Measurements from ENCODE around the gene ACAT2.
"Not testable (repeated sequence)": the region's sequence is repeated elsewhere in the genome, so short reads cannot be mapped to it uniquely, and the experiment has no call there.

The ACAT2 gene

DNA sequence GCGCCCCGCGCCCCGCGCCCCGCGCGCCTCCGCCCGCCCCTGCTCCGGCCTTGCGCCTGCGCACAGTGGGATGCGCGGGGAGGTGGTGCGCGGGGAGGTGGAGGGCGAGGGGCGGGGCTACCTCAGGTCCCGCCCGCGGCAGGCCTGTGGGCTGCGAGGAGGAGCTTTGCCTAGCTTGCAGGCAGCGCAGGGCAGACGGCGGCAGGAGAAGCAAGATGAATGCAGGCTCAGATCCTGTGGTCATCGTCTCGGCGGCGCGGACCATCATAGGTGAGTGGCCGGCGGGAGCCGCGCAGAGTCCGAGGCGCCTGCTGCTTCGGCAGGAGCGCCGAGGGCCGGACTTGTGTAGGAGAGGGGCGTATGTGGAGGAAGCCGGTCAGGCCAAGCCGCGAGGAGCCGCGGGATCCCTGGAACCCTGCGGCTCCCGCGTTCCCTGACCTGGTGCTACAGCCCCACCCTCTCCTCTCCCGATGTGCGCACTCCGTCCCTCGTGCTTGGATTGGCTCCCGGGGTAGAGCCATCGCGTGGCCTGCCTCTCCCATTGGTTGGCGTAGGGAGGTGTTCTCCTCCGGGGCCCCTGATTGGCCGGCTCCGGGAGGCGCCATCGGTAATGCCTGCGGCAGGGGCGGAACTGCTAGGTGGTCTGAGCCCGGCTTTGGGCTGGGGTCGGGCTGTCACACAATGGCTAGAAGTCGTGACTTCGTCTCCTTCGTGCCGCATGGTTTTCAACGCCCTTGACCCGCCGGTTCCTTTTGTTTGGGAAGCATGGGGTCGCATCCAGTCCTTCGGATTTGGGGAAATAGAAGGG is at the start of gene ACAT2:
Gene ACAT2, plus strand, starts transcription at position 173 of the 808 bp plus-strand sequence. Its CDS starts 43 bp downstream, at position 216.
- peak within 1 kb of the TSS; percentile 96 for H3K27ac Mint-ChIP-seq
- H3K27me3 Mint-ChIP-seq = no peaks in the 10 kb centered on the region
- DNase-seq (ENCODE audit: low spot score in 2 of 2) = peak; percentile 81 to 88
- ATAC-seq (ENCODE audit: low read depth) = peak; percentile 85
- H3K9me3 Mint-ChIP-seq = no peaks in the 10 kb centered on the region
- H3K4me1 Mint-ChIP-seq = peaks cover 24% of the 10 kb centered on the region
- peak within 1 kb of the TSS; percentile 91 for H3K4me3 Mint-ChIP-seq
- peaks cover 13% of the 10 kb centered on the region for H3K36me3 Mint-ChIP-seq

DNA sequence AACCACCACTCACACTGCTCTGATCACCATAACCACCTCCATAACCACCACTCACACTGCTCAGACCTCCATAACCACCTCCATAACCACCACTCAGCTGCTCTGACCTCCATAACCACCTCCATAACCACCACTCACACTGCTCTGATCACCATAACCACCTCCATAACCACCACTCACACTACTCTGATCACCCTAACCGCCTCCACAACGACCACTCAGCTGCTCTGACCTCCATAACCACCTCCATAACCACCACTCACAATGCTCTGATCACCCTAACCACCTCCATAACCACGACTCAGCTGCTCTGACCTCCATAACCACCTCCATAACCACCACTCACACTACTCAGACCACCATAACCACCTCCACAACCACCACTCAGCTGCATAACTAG is 49.5 kb upstream of the ACAT2 start:
- not testable (repeated sequence) for ATAC-seq (ENCODE audit: low read depth); H3K9me3 Mint-ChIP-seq; H3K4me1 Mint-ChIP-seq; H3K27me3 Mint-ChIP-seq; H3K4me3 Mint-ChIP-seq; H3K27ac Mint-ChIP-seq; H3K36me3 Mint-ChIP-seq; DNase-seq (ENCODE audit: low spot score in 2 of 2)

DNA sequence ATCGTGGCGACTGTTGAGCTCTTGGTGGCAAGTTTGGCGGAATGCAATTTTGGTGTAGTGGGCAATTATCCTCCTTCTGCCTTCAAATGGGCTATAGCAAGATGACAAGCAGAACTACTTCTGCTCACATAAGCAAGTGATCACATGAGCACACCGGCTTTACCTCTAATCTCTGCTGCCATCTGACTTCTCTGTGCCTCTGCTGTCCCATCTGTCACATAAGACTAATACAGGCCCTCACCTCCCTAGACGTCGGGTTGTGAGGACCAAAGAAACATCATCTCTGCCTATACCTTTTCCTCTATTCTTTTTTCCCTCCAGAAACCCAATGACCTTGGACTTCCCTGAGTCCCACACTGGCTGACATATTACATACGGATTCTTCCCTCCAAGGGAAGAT is 47.9 kb upstream of the ACAT2 start:
- Mint-ChIP-seq H3K27me3 (no peaks in the 10 kb centered on the region), H3K4me1 (peaks cover 5% of the 10 kb centered on the region), H3K9me3 (no peaks in the 10 kb centered on the region), H3K27ac (no peak overlapping the region), H3K4me3 (no peak overlapping the region), H3K36me3 (peaks cover 5% of the 10 kb centered on the region)
- ATAC-seq (ENCODE audit: low read depth) (no peak), DNase-seq (ENCODE audit: low spot score in 2 of 2) (no peak)

DNA sequence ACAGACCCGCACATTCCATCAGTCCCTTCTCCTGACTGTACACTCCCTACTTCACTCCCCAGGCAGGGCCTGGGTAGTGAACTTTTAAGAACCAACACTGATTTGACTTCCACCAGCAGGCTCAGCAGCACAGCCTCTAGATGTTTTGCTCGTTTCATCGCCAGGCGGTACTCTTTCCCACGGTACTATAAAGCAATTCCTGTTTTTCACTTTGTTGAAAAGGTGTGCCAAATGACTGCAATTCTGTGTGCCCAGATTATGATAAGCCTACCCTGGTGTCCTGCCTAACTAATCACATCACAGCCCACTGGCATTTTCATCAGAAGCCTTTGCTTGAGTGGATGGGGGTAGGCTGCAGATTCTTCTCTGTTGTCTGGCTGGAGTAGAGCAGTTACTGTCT is 47.4 kb upstream of the ACAT2 start:
- Mint-ChIP-seq H3K27me3 (no peaks in the 10 kb centered on the region), H3K36me3 (peaks cover 3% of the 10 kb centered on the region), H3K4me3 (no peak overlapping the region), H3K4me1 (peaks cover 5% of the 10 kb centered on the region), H3K9me3 (no peaks in the 10 kb centered on the region), H3K27ac (no peak overlapping the region)
- DNase-seq (ENCODE audit: low spot score in 2 of 2) (no peak), ATAC-seq (ENCODE audit: low read depth) (no peak)

DNA sequence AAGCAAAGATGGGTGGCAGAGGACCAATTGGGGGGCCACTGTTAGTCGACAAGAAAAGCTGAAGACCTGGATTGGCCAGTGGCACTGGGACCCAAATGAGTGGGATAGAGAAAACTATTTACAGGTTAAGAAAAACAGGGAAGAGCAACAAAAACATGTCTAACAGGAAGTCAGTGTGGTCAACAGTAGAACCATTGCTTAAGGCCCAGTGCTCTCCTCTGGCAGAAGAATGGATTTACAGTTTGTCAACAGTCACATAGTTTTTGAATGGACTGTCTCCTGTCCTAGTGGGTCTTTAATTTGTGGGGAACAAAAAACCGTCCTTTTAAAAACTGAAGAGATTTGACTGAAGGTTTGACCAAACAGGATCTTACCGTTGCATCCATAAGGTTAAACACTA is 46.7 kb upstream of the ACAT2 start:
- H3K27ac Mint-ChIP-seq = no peak overlapping the region
- no peak overlapping the region for H3K4me3 Mint-ChIP-seq
- H3K27me3 Mint-ChIP-seq = no peaks in the 10 kb centered on the region
- ATAC-seq (ENCODE audit: low read depth) = no peak
- peaks cover 5% of the 10 kb centered on the region for H3K4me1 Mint-ChIP-seq
- no peaks in the 10 kb centered on the region for H3K9me3 Mint-ChIP-seq
- no peak for DNase-seq (ENCODE audit: low spot score in 2 of 2)
- peaks cover 3% of the 10 kb centered on the region for H3K36me3 Mint-ChIP-seq

DNA sequence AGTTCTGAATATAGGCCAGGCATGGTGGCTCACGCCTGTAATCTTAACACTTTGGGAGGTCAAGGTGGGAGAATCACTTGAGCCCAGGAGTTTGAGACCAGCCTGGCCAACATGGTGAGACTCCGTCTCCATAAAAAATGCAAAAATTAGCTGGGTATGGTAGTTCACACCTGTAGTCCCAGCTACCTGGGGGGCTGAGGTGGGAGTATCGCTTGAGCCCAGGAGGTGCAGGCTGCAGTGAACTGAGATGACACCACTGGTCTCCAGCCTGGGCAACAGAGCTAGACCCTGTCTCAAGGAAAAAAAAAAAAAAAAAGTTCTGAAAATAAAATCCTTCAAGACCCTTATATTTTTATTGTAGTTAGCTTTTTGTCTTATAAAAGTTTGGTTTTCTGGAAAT is 46.2 kb upstream of the ACAT2 start:
- Mint-ChIP-seq H3K27ac (no peak overlapping the region), H3K36me3 (peaks cover 3% of the 10 kb centered on the region), H3K27me3 (no peaks in the 10 kb centered on the region), H3K9me3 (no peaks in the 10 kb centered on the region), H3K4me1 (peaks cover 5% of the 10 kb centered on the region), H3K4me3 (no peak overlapping the region)
- DNase-seq (ENCODE audit: low spot score in 2 of 2) (no peak), ATAC-seq (ENCODE audit: low read depth) (no peak)

DNA sequence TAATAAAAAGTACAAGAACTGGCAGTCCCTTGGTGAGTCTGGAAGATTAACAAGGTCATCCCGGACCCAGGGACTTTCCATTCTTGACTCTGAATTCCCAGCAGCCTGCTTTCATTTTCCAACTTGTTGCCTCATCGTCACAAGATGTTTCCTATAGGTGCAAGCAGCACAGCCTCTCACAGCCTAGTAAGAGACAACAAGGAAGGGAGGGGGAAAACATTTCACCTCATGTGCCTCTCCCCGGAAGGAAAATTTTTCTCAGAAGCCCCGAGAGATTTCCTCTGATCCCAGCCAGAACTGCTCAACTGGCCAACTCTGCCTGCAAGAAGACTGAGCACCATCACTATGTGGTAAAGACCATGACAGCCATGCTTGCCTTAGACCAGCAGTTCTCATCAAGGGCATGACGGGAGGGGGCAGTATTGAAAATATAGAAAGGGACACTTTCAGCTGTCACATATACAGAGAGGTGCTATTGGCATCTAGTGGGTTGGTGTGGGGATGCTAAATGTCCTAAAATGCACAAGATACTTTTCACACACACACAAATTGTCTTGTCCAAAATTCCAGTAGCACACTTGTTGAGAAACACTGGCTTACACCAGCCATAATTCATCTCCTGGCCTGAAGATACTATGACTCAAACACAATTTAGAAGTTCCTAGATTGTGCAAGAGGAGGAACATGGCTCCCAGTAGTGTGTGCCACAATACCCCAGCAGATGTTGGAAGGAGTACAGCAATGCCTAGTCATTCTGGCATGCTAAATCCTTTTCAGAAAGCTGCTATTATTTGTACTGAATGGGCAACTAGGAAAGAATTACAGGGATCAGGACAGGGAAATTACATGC is 45.4 kb upstream of the ACAT2 start:
- H3K27me3 Mint-ChIP-seq = no peaks in the 10 kb centered on the region
- ATAC-seq (ENCODE audit: low read depth) (no peak), DNase-seq (ENCODE audit: low spot score in 2 of 2) (no peak)
- H3K4me3 Mint-ChIP-seq = no peak overlapping the region
- no peaks in the 10 kb centered on the region for H3K9me3 Mint-ChIP-seq
- H3K27ac Mint-ChIP-seq = no peak overlapping the region
- peaks cover 5% of the 10 kb centered on the region for H3K4me1 Mint-ChIP-seq
- peaks cover 3% of the 10 kb centered on the region for H3K36me3 Mint-ChIP-seq

DNA sequence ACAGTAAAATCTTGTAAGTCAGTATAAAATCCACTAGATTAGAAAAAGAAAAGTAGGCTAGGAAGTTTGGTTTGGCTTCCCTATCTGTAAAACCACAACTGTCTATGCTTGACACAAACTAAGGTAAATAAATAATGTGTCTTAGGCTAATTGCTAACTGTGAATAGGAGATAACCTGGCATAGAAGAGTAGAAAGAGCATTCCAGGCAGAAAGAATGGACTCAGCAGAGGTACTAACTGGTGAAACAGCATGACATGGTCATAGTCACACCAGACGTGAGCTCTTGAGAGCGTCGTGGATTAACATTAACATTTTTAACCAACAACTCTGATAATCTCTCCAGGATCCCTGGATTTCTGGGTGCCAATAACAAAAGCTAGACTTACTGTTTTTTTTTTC is 43.2 kb upstream of the ACAT2 start:
- Mint-ChIP-seq H3K4me3 (no peak overlapping the region), H3K4me1 (peaks cover 9% of the 10 kb centered on the region), H3K9me3 (no peaks in the 10 kb centered on the region), H3K27ac (no peak overlapping the region), H3K27me3 (no peaks in the 10 kb centered on the region), H3K36me3 (peaks cover 10% of the 10 kb centered on the region)
- no peak for ATAC-seq (ENCODE audit: low read depth)
- no peak for DNase-seq (ENCODE audit: low spot score in 2 of 2)

DNA sequence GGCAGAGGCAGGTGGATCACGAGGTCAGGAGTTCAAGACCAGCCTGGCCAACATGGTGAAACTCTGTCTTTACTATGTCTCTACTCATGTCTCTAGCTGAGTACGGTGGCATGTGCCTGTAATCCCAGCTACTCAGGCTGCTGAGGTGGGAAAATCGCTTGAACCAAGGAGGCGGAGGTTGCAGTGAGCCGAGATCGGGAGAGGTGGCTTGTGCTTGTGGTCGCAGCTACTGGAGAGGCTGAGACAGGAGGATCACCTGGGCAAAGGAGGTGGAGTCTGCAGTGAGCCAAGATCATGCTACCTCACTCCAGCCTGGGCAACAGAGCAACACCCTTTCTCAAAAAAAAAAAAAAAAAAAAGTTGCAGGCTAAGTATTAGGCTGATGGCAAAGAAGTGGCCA is 42.6 kb upstream of the ACAT2 start:
- no peak for DNase-seq (ENCODE audit: low spot score in 2 of 2)
- no peaks in the 10 kb centered on the region for H3K27me3 Mint-ChIP-seq
- no peak overlapping the region for H3K27ac Mint-ChIP-seq
- H3K4me3 Mint-ChIP-seq = no peak overlapping the region
- ATAC-seq (ENCODE audit: low read depth) = no peak
- H3K9me3 Mint-ChIP-seq = no peaks in the 10 kb centered on the region
- H3K4me1 Mint-ChIP-seq = peaks cover 9% of the 10 kb centered on the region
- peaks cover 10% of the 10 kb centered on the region for H3K36me3 Mint-ChIP-seq

DNA sequence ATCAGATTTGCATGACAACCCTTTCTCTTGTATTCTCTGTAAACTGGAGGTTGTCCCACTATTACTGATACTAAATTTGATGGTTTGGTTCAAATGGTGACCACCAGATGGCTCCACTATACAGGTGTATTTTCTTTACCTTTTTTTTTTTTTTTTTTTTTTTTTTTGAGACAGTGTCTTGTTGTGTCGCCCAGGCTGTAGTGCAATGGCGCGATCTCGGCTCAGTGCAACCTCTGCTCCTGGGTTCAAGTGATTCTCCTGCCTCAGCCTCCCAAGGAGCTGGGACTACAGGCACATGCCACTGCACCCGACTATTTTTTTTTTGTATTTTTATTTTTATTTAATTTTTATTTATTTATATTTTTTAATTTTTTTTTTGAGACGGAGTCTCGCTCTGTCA is 41.1 kb upstream of the ACAT2 start:
- H3K27me3 Mint-ChIP-seq = no peaks in the 10 kb centered on the region
- peaks cover 7% of the 10 kb centered on the region for H3K36me3 Mint-ChIP-seq
- peak in 1 of 2 donors; percentile 44 for DNase-seq (ENCODE audit: low spot score in 2 of 2)
- H3K4me3 Mint-ChIP-seq = no peak overlapping the region
- H3K27ac Mint-ChIP-seq = no peak overlapping the region
- peaks cover 6% of the 10 kb centered on the region for H3K4me1 Mint-ChIP-seq
- ATAC-seq (ENCODE audit: low read depth) = peak; percentile 75
- H3K9me3 Mint-ChIP-seq = no peaks in the 10 kb centered on the region

DNA sequence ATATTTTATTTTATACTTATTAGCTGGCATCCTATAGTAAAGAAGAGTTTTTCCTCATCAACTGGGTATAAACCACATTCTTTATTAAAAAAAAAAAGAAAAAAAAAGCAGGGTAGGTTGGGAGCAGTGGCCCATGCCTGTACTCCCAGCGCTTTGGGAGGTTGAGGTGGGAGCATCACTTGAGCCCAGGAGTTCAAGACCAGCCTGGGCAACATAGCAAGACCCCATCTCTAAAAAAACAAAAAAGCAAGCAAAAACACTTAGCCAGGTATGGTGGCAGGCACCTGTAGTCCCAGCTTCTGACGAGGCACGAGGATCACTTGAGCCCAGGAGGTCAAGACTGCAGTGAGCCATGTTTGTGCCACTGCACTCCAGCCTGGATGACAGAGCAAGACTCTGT is 39.9 kb upstream of the ACAT2 start:
- not testable (repeated sequence) for ATAC-seq (ENCODE audit: low read depth); DNase-seq (ENCODE audit: low spot score in 2 of 2); H3K4me3 Mint-ChIP-seq; H3K36me3 Mint-ChIP-seq; H3K27me3 Mint-ChIP-seq; H3K27ac Mint-ChIP-seq; H3K9me3 Mint-ChIP-seq
- H3K4me1 Mint-ChIP-seq = peaks cover 14% of the 10 kb centered on the region

DNA sequence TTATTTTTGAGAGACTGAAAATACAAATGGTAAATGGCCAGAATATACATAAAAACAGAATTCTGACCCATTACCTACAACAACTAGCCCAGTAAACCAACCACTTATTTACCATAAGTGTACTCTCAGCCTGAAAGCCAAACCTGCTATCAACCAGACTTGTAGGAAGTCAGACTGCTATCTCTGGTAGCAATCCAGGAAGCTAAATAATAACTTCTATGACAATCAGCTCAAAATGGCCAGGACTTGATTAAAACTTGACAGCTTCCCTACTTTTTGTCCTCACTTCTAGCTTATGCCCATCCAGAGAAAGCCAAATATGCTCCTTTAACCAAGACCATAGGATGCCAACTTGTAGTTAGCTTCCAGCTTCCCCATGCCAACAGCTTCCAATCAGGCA is 39.2 kb upstream of the ACAT2 start:
- Mint-ChIP-seq H3K4me3 (no peak overlapping the region), H3K27me3 (no peaks in the 10 kb centered on the region)
- no peak for ATAC-seq (ENCODE audit: low read depth)

DNA sequence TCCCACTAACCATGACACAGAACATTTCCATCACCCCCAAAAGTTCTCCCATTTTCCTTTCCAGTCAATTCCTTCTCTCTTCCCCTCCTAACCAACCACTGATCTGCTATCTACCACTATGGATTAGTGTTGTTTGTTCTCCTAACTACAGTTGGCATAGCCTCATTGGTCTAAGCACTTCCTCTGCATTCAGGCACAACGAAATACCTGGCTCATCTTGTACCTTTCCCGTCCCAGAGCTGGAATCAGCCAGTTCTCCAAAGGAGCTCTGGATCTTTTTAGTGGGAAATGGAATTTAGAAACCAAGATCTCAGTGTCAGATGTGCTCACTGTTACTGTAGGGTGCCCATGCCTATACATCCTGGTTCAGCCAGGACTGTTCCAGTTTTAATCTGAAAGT is 38.6 kb upstream of the ACAT2 start:
- H3K27ac Mint-ChIP-seq = no peak overlapping the region
- ATAC-seq (ENCODE audit: low read depth) (no peak), DNase-seq (ENCODE audit: low spot score in 2 of 2) (no peak)
- peaks cover 14% of the 10 kb centered on the region for H3K4me1 Mint-ChIP-seq
- peaks cover 7% of the 10 kb centered on the region for H3K36me3 Mint-ChIP-seq
- H3K27me3 Mint-ChIP-seq = no peaks in the 10 kb centered on the region
- H3K9me3 Mint-ChIP-seq = no peaks in the 10 kb centered on the region
- H3K4me3 Mint-ChIP-seq = no peak overlapping the region

More for the DNA sequence above, 39.2 kb upstream of the ACAT2 start:
- Mint-ChIP-seq H3K4me1 (peaks cover 14% of the 10 kb centered on the region), H3K27ac (no peak overlapping the region), H3K36me3 (peaks cover 7% of the 10 kb centered on the region), H3K9me3 (no peaks in the 10 kb centered on the region)
- no peak for DNase-seq (ENCODE audit: low spot score in 2 of 2)

DNA sequence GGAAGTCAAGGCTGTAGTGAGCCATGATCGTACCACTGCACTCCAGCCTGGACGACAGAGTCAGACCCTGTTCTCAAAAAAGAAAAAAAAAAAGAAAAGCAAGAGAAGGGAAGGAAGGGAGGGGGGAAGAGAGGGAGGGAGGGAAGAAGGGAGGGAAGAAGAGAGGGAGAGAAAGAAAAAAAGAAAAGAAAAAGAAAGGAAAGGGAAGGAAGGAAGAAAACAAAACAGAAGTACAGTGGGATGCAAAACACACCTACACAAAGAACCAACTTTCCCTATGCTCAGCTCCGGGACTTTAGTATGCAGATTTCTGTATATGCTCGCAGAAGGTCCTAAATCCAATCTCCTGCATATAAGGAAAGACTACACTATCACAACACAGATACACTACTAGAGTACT is 37.1 kb upstream of the ACAT2 start:
- H3K27ac Mint-ChIP-seq = no peak overlapping the region
- H3K36me3 Mint-ChIP-seq = peaks cover 7% of the 10 kb centered on the region
- no peak for DNase-seq (ENCODE audit: low spot score in 2 of 2)
- H3K4me3 Mint-ChIP-seq = no peak overlapping the region
- ATAC-seq (ENCODE audit: low read depth) = no peak
- H3K9me3 Mint-ChIP-seq = no peaks in the 10 kb centered on the region
- H3K4me1 Mint-ChIP-seq = peaks cover 17% of the 10 kb centered on the region
- no peaks in the 10 kb centered on the region for H3K27me3 Mint-ChIP-seq

All from memory B cell (primary cell).